ENCODE measurements around the gene KBTBD8. TPM values are rescaled to one million over a fixed set of nuclear protein-coding genes. Genes with fewer than 3 reads are reported as not detected.

The KBTBD8 gene
- total RNA-seq, 4 donors from 2014 or later, result 0.13 to 3.0 (median 0.65) TPM

GRCh38 chr3:67037615-67038014 lies 39.5 kb downstream of the KBTBD8 start:
- intact Hi-C loops (cut with DNase I; ENCODE audit: low total_unique reads), result no loop called here
- no peak overlapping the region for H3K4me3 ChIP-seq (ENCODE audit: low read depth, poor library complexity, severe bottlenecking)
- DNase-seq (ENCODE audit: low spot score in 2 of 2), result no peak
- no peak for TF ChIP-seq POLR2A (IDR thresholded peaks at IDR 0.05)
- TF ChIP-seq CTCF (IDR thresholded peaks at IDR 0.05), result no peak
- 61 to 62% methylated on average over 4 of the region's 4 CpGs for WGBS, 2 donors

- intact Hi-C loops (cut with DNase I; ENCODE audit: low total_unique reads), result no loop called here
- no peak for DNase-seq (ENCODE audit: low spot score in 2 of 2)
- 42 to 70% methylated on average over 1 of the region's 1 CpG for WGBS, 2 donors
Measured at GRCh38 chr3:67044295-67044694, 46.2 kb downstream of the KBTBD8 start.

GRCh38 chr3:67044955-67045354 lies 46.8 kb downstream of the KBTBD8 start:
- TF ChIP-seq POLR2A (IDR thresholded peaks at IDR 0.05) (no peak), CTCF (IDR thresholded peaks at IDR 0.05) (no peak)
- DNase-seq (ENCODE audit: low spot score in 2 of 2), result no peak
- intact Hi-C loops (cut with DNase I; ENCODE audit: low total_unique reads), result no loop called here
- 38 to 45% methylated on average over 2 of the region's 2 CpGs for WGBS, 2 donors
- no peak overlapping the region for H3K4me3 ChIP-seq (ENCODE audit: low read depth, poor library complexity, severe bottlenecking)

More at GRCh38 chr3:67044295-67044694, 46.2 kb downstream of the KBTBD8 start:
- TF ChIP-seq CTCF (IDR thresholded peaks at IDR 0.05) (no peak), POLR2A (IDR thresholded peaks at IDR 0.05) (no peak)
- no peak overlapping the region for H3K4me3 ChIP-seq (ENCODE audit: low read depth, poor library complexity, severe bottlenecking)

GRCh38 chr3:67045711-67046465 lies 47.8 kb downstream of the KBTBD8 start:
- no peak for TF ChIP-seq CTCF (IDR thresholded peaks at IDR 0.05)
- TF ChIP-seq POLR2A (IDR thresholded peaks at IDR 0.05), result no peak
- no peak for DNase-seq (ENCODE audit: low spot score in 2 of 2)
- no peak overlapping the region for H3K4me3 ChIP-seq (ENCODE audit: low read depth, poor library complexity, severe bottlenecking)
- WGBS, 2 donors, result 75 to 77% methylated on average over 5 of the region's 5 CpGs
- intact Hi-C loops (cut with DNase I; ENCODE audit: low total_unique reads), result no loop called here

- TF ChIP-seq POLR2A (IDR thresholded peaks at IDR 0.05), result no peak
- TF ChIP-seq CTCF (IDR thresholded peaks at IDR 0.05), result no peak
- no peak overlapping the region for H3K4me3 ChIP-seq (ENCODE audit: low read depth, poor library complexity, severe bottlenecking)
- no peak for DNase-seq (ENCODE audit: low spot score in 2 of 2)
- intact Hi-C loops (cut with DNase I; ENCODE audit: low total_unique reads), result no loop called here
- 76 to 78% methylated on average over 2 of the region's 2 CpGs for WGBS, 2 donors
Measured at GRCh38 chr3:67047051-67047450, 48.9 kb downstream of the KBTBD8 start.

Measured in lower leg skin (tissue), 4 donors.